K562 (cell line): ENCODE results near the gene NASP. TPM values are rescaled to one million over a fixed set of nuclear protein-coding genes. Genes with fewer than 3 reads are reported as not detected.

ENCODE experiments used
- ATAC-seq: fragments of 200-7000 bp; cut with Tn5 transposase; 3 replicates; pipeline ENCODE4 v1.9.1; 2020; ENCODE audit warnings: moderate library complexity
- BruUV-seq: library from RNA; stranded (reverse); fragments of 400-500 nt; replicated peaks from 2 replicates; lab custom pipeline; 2021; lab: Mats Ljungman, UMichigan
- CTCF ChIA-PET: fragments of 300-600 bp; formaldehyde crosslinking; extraction: SDS; loops from one replicate; lab custom pipeline; 2021; ENCODE audit warnings: low intra/inter-chr PET ratio; lab: Yijun Ruan, JAX
- POLR2A ChIA-PET: fragments of 300-600, 350-650 bp; sonication (Branson Sonifier 250); formaldehyde crosslinking; extraction: SDS; loops from one replicate; lab custom pipeline; 2021; ENCODE audit warnings: antibody characterized with exemption, inconsistent platforms; lab: Yijun Ruan, JAX
- DNase-seq, 4 experiments: peaks; one replicate each; pipeline versions ENCODE4 v3.0.0 to v3.0.0-alpha.2; 2011 to 2018; ENCODE audit warnings: low spot score in 3 of 4, mixed read lengths in 3 of 4; ENCODE audit errors: extremely low read depth in 1 of 4
- FAIRE-seq: peaks from 2 replicates; lab custom pipeline; 2011; peaks lifted over from hg19 to GRCh38; lab: Jason Lieb, UNC
- H2AFZ ChIP-seq: 2 replicates; pipeline ENCODE4 v1.6.0; 2011; ENCODE audit warnings: low read depth, low read length, control low read depth, inconsistent platforms
- H3K27ac ChIP-seq: fragments of 200-600 bp; 3 replicates; pipeline ENCODE4 v1.8.0; 2011; ENCODE audit warnings: low read depth, mild to moderate bottlenecking, control low read depth, inconsistent platforms, low read length, moderate library complexity, mixed read lengths; ENCODE audit errors: extremely low read depth
- H3K27me3 ChIP-seq, 2 experiments: fragments of 300-600 bp in 1 of 2; 2 replicates in 1 of 2; 3 replicates in 1 of 2; pipeline versions ENCODE4 v1.6.0 to v1.8.0; 2011; ENCODE audit warnings: inconsistent platforms in 2 of 2, low read length in 2 of 2, mild to moderate bottlenecking in 1 of 2, mixed read lengths in 1 of 2, moderate library complexity in 1 of 2; ENCODE audit not compliant: control insufficient read depth in 2 of 2, insufficient read depth in 2 of 2
- H3K36me3 ChIP-seq: fragments of 300-600 bp; 3 replicates; pipeline ENCODE4 v1.8.0; 2011; ENCODE audit warnings: mild to moderate bottlenecking, low read length, inconsistent platforms; ENCODE audit not compliant: control insufficient read depth, insufficient read depth
- H3K4me1 ChIP-seq, 2 experiments: fragments of 200-600 bp in 1 of 2; replicated peaks in 1 of 2; 2 replicates in 1 of 2; 3 replicates in 1 of 2; pipeline versions ENCODE4 v1.5.1 to v1.8.0; 2011; ENCODE audit warnings: inconsistent platforms in 2 of 2, low read length in 2 of 2, mild to moderate bottlenecking in 1 of 2, mixed read lengths in 1 of 2, moderate library complexity in 1 of 2; ENCODE audit not compliant: control insufficient read depth in 2 of 2, insufficient read depth in 2 of 2
- H3K4me2 ChIP-seq: 2 replicates; pipeline ENCODE4 v1.6.1; 2011; ENCODE audit warnings: low read length, control low read depth, inconsistent platforms, mixed read lengths; ENCODE audit not compliant: insufficient read depth
- H3K4me3 ChIP-seq: fragments of 200-600 bp; sonication (generic), shearing (Covaris generic); 2 replicates; pipeline ENCODE4 v1.5.1; 2016; ENCODE audit warnings: control low read depth, inconsistent platforms
- H3K79me2 ChIP-seq: fragments of 200-600 bp; 3 replicates; pipeline ENCODE4 v1.8.0; 2011; ENCODE audit warnings: low read length, inconsistent platforms; ENCODE audit not compliant: control insufficient read depth, insufficient read depth
- H3K9ac ChIP-seq, 2 experiments: 2 replicates each; pipeline versions ENCODE4 v1.6.0 to v1.6.1; 2011; ENCODE audit warnings: low read depth in 2 of 2, low read length in 2 of 2, control low read depth in 1 of 2, inconsistent platforms in 1 of 2, mild to moderate bottlenecking in 1 of 2, mixed read lengths in 1 of 2; ENCODE audit not compliant: insufficient read depth in 1 of 2
- H3K9me1 ChIP-seq: one replicate; pipeline ENCODE4 v1.6.0; 2011; ENCODE audit warnings: inconsistent platforms, mild to moderate bottlenecking, low read length, moderate library complexity; ENCODE audit not compliant: control insufficient read depth, insufficient read depth
- H3K9me3 ChIP-seq: replicated peaks from 2 replicates; pipeline ENCODE4 v1.5.1; 2011; ENCODE audit warnings: low read depth, low read length, inconsistent platforms; ENCODE audit not compliant: control insufficient read depth, insufficient read depth
- H4K20me1 ChIP-seq: replicated peaks from 2 replicates; pipeline ENCODE4 v1.6.1; 2011; ENCODE audit warnings: low read length, inconsistent platforms, mixed read lengths; ENCODE audit not compliant: control insufficient read depth, insufficient read depth
- ARNT ChIP-seq, 2 experiments: fragments of 450-650 bp; IDR thresholded peaks; 2 replicates each; pipeline ENCODE4 v1.6.1; 2016; ENCODE audit warnings: mild to moderate bottlenecking in 1 of 2
- MTA3 ChIP-seq: fragments of 450-650 bp; formaldehyde crosslinking; IDR thresholded peaks from 2 replicates; pipeline ENCODE4 v1.6.1; 2017; ENCODE audit warnings: mild to moderate bottlenecking, borderline replicate concordance
- NCOA1 ChIP-seq: fragments of 450-650 bp; IDR thresholded peaks from 2 replicates; pipeline ENCODE4 v1.6.1; 2016; ENCODE audit warnings: low read depth
- NFIC ChIP-seq: fragments of 450-650 bp; IDR thresholded peaks from 2 replicates; pipeline ENCODE4 v1.6.1; 2017; ENCODE audit warnings: mild to moderate bottlenecking, inconsistent platforms
- PCBP1 ChIP-seq: fragments of 200-400 bp; formaldehyde crosslinking; IDR thresholded peaks from 2 replicates; pipeline ENCODE4 v1.6.1; 2018; ENCODE audit warnings: mild to moderate bottlenecking, low read depth, low read length; ENCODE audit not compliant: poor library complexity, severe bottlenecking
- RNF2 ChIP-seq: sonication (generic); IDR thresholded peaks from 2 replicates; pipeline ENCODE4 v1.6.1; 2016
- ZFX ChIP-seq: sonication (generic); formaldehyde crosslinking; IDR thresholded peaks from 2 replicates; pipeline ENCODE4 v1.8.0; 2022; ENCODE audit warnings: mild to moderate bottlenecking, missing genetic modification reagents, moderate library complexity
- ZNF232 ChIP-seq: sonication (generic); formaldehyde crosslinking; IDR thresholded peaks from 2 replicates; pipeline ENCODE4 v1.8.0; 2022; ENCODE audit warnings: mild to moderate bottlenecking, missing genetic modification reagents
- ZNF24 ChIP-seq: fragments of 450-650 bp; IDR thresholded peaks from 2 replicates; pipeline ENCODE4 v1.6.1; 2016
- ZNF589 ChIP-seq: fragments of 200-800 bp; sonication (Bioruptor generic); IDR thresholded peaks from 2 replicates; pipeline ENCODE4 v1.6.1; 2016; ENCODE audit warnings: low read depth, missing genetic modification characterization, missing compliant biosample characterization
- ZNF766 ChIP-seq: fragments of 200-800 bp; sonication (Bioruptor generic); conservative IDR thresholded peaks from 2 replicates; pipeline ENCODE4 v1.6.1; 2016; ENCODE audit warnings: missing genetic modification characterization, missing compliant biosample characterization
- WGBS: fragments of 100-300 bp; shearing (Covaris generic); methylation state at CpG from one replicate; pipeline ENCODE4 v1.1.6; 2016; ENCODE audit warnings: low coverage, mixed read lengths; ENCODE audit not compliant: insufficient coverage; ENCODE audit errors: missing lambda C conversion rate; 5-methylcytosine and 5-hydroxymethylcytosine counted together
- in situ Hi-C: fragments of 300-500 bp; cut with MboI; formaldehyde crosslinking; loops from 4 replicates; pipeline ENCODE4 v1.15.0; 2018; ENCODE audit warnings: inconsistent platforms, mixed read lengths
- intact Hi-C: fragments of 100-400 bp; cut with micrococcal nuclease; formaldehyde crosslinking; loops from 2 replicates; pipeline ENCODE4 v1.14.2; 2022
- polyA plus RNA-seq, 8 experiments: library from polyadenylated mRNA; depleted of rRNA in 4 of 8; stranded (reverse) in 5 of 8; unstranded in 3 of 8; fragments of >200 nt; fragmentation: Nextera tagmentation in 2 of 8; fragmentation: Illumina TruSeq in 1 of 8; extraction: Ambion mirVana in 2 of 8; extraction: Trizol in 1 of 8; gene quantifications; 2 replicates each; pipeline versions ENCODE4 v1.2.1 to v1.2.3, GENCODE V29; 2011 to 2014; ENCODE audit warnings: inconsistent platforms in 1 of 8, missing spikeins in 1 of 8
- total RNA-seq, 7 experiments: library from RNA; depleted of rRNA in 6 of 7; stranded (reverse); fragments of >200 nt in 6 of 7; fragmentation: Illumina TruSeq in 2 of 7; extraction: Trizol in 2 of 7; gene quantifications; 2 replicates each; pipeline versions ENCODE4 v1.2.1 to v1.2.3, GENCODE V29; 2011 to 2021; ENCODE audit warnings: low replicate concordance in 1 of 7
- TF ChIP-seq, protein P1 (sequence below): sonication (generic); IDR thresholded peaks from 2 replicates; pipeline ENCODE4 v1.6.1; 2016
- TF ChIP-seq, protein P2 (sequence below): fragments of 450-650 bp; formaldehyde crosslinking; IDR thresholded peaks from 2 replicates; pipeline ENCODE4 v1.4.0; 2022; ENCODE audit warnings: missing genetic modification characterization
- TF ChIP-seq, protein P3 (sequence below): sonication (generic); formaldehyde crosslinking; IDR thresholded peaks from 2 replicates; pipeline ENCODE4 v1.9.0; 2022; ENCODE audit warnings: mild to moderate bottlenecking, missing genetic modification reagents
- TF ChIP-seq, protein P4 (sequence below): fragments of 450-650 bp; formaldehyde crosslinking; IDR thresholded peaks from 2 replicates; pipeline ENCODE4 v1.4.0; 2022; ENCODE audit warnings: missing genetic modification characterization

NASP gene
- total and polyA plus RNA-seq, 9 of the 15 experiments (the other 6 are each of a cell fraction or from before 2014, with no cell fraction given): 199 to 578 (median 419) TPM

DNA sequence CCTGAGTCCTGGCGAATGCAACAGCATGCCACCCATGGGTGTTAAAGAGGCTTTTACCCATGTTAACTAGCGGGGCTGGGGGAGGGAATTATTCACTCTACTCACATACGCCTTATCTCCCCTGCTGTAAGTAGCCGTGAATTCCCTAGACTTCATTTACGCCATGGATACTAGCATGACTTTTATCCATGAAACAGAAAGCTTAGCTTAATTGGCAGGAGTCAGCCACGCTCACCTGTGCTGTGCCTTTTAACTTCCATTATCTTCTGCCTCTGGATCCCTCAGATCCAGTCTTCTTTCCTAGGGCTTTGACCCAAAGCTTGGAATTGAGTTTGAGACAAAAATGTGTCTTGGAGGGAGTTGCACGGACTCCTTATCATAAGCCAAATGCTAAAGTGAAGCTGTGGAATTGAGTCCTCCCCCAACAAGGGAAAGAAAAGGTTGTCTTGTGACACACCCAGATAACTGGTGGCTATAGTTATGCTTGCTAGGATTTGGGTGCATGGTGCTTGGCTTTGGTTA is 9.7 kb upstream of the NASP start:
- peak overlapping the region; percentile 64 for H3K27ac ChIP-seq
- 9% methylated on average over 7 of the region's 7 CpGs for WGBS
- peaks cover 11 to 22% of the 10 kb centered on the region in 2 experiments for H3K4me1 ChIP-seq
- peak overlapping the region; percentile 5 to 54; a peak in 3 of 4 replicates for H3K9ac ChIP-seq
- 0 out of 2 replicates have a peak, but pooled peaks cover 7% of the 10 kb centered on the region for H4K20me1 ChIP-seq
- H3K9me1 ChIP-seq: no peaks in the 10 kb centered on the region
- peak overlapping the region; percentile 74 for H3K4me2 ChIP-seq
- CTCF ChIA-PET: interaction anchor here (0.6 kb wide), 1 partner anchor 15 kb away, joined by 3 read pairs; no protein-coding TSS in a partner anchor
- H3K36me3 ChIP-seq: peaks cover 19% of the 10 kb centered on the region; the same call in 2 of the 3 replicates
- DNase-seq (peak; percentile 44 to 83 (median 54)), FAIRE-seq (peak; percentile 65), ATAC-seq (peak; percentile 79)
- peak overlapping the region; percentile 91 for H2AFZ ChIP-seq
- intact Hi-C loops (loop anchor here (10.0 kb wide), 1 partner anchor 559 kb away; the partner anchor contains the start of genes HECTD3 and UROD), in situ Hi-C loops (loop anchor here (5.0 kb wide), 1 partner anchor 217 kb away; no protein-coding TSS in a partner anchor)
- BruUV-seq: no TSS peak
- POLR2A ChIA-PET: interaction anchor here (0.6 to 1.5 kb wide), 12 partner anchors 10 to 853 kb away, joined by 3 to 51 read pairs (median 3); partner anchors contain the start of genes NASP and PRDX1
- no peak overlapping the region; the same call in 1 of the 2 replicates for H3K4me3 ChIP-seq
- H3K27me3 ChIP-seq: no peaks in the 10 kb centered on the region
- no peaks in the 10 kb centered on the region for H3K79me2 ChIP-seq
- H3K9me3 ChIP-seq: no peaks in the 10 kb centered on the region
- TF ChIP-seq NCOA1: 0 out of 2 replicates have a peak, but pooled peaks have one; percentile 21
- no peak for TF ChIP-seq PCBP1
- peak; percentile 34 to 75; a peak in 1 of 4 replicates for TF ChIP-seq ARNT (IDR thresholded peaks at IDR 0.05)
- no peak for TF ChIP-seq ZNF589 (CRISPR knock-in tag)
- peak; percentile 40; the same call in 1 of the 2 replicates for TF ChIP-seq RNF2
- 0 out of 2 replicates have a peak, but pooled peaks have one; percentile 20 for TF ChIP-seq ZNF24
- TF ChIP-seq NFIC: peak; percentile 37; the same call in 1 of the 2 replicates
- TF ChIP-seq, protein P1, sequence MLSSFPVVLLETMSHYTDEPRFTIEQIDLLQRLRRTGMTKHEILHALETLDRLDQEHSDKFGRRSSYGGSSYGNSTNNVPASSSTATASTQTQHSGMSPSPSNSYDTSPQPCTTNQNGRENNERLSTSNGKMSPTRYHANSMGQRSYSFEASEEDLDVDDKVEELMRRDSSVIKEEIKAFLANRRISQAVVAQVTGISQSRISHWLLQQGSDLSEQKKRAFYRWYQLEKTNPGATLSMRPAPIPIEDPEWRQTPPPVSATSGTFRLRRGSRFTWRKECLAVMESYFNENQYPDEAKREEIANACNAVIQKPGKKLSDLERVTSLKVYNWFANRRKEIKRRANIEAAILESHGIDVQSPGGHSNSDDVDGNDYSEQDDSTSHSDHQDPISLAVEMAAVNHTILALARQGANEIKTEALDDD: peak; percentile 86
- TF ChIP-seq, protein P2, sequence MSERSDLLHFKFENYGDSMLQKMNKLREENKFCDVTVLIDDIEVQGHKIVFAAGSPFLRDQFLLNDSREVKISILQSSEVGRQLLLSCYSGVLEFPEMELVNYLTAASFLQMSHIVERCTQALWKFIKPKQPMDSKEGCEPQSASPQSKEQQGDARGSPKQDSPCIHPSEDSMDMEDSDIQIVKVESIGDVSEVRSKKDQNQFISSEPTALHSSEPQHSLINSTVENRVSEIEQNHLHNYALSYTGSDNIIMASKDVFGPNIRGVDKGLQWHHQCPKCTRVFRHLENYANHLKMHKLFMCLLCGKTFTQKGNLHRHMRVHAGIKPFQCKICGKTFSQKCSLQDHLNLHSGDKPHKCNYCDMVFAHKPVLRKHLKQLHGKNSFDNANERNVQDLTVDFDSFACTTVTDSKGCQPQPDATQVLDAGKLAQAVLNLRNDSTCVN: peak; percentile 25; the same call in 1 of the 2 replicates
- peak; percentile 83; the same call in 1 of the 2 replicates for TF ChIP-seq MTA3
- TF ChIP-seq ZNF766 (CRISPR knock-in tag): 0 out of 2 replicates have a peak, but pooled peaks have one; percentile 13
- TF ChIP-seq, protein P3, sequence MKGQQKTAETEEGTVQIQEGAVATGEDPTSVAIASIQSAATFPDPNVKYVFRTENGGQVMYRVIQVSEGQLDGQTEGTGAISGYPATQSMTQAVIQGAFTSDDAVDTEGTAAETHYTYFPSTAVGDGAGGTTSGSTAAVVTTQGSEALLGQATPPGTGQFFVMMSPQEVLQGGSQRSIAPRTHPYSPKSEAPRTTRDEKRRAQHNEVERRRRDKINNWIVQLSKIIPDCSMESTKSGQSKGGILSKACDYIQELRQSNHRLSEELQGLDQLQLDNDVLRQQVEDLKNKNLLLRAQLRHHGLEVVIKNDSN (CRISPR knock-in tag): 0 out of 2 replicates have a peak, but pooled peaks have one; percentile 8
- TF ChIP-seq ZNF232 (CRISPR knock-in tag): no peak
- TF ChIP-seq, protein P4, sequence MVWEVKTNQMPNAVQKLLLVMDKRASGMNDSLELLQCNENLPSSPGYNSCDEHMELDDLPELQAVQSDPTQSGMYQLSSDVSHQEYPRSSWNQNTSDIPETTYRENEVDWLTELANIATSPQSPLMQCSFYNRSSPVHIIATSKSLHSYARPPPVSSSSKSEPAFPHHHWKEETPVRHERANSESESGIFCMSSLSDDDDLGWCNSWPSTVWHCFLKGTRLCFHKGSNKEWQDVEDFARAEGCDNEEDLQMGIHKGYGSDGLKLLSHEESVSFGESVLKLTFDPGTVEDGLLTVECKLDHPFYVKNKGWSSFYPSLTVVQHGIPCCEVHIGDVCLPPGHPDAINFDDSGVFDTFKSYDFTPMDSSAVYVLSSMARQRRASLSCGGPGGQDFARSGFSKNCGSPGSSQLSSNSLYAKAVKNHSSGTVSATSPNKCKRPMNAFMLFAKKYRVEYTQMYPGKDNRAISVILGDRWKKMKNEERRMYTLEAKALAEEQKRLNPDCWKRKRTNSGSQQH (CRISPR knock-in tag): 0 out of 2 replicates have a peak, but pooled peaks have one; percentile 6
- TF ChIP-seq ZFX (CRISPR knock-in tag): 0 out of 2 replicates have a peak, but pooled peaks have one; percentile 18
